ENCODE data around the gene CRISP2. TPM values are rescaled to one million over a fixed set of nuclear protein-coding genes. Genes with fewer than 3 reads are reported as not detected.

Gene CRISP2
- total RNA-seq, 4 donors from 2014 or later, result not detected

DNA sequence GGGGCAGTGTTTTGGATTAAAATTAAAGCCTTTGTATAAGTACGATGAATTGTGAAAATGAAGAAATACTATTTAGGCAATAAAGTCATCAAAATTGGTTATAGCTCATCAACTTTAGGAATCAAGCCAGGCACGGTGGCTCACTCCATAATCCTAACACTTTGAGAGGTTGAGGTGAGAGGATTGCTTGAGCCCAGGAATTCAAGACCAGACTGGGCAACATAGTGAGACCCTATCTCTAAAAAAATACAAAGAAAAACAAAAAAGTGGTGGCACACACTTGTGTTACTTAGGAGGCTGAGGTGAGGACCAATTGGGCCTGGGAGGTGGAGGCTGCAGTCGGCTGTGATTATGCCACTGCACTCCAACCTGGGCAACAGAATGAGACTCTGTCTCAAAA is 68.2 kb downstream of the CRISP2 start:
- WGBS, 2 donors (ENCODE audit: low coverage in 1 of 2), result 81 to 100% methylated on average over 3 of the region's 3 CpGs
- TF ChIP-seq POLR2AphosphoS5 (IDR thresholded peaks at IDR 0.05) (no peak), EP300 (IDR thresholded peaks at IDR 0.05) (no peak)
- no peaks in the 10 kb centered on the region for H3K9me3 ChIP-seq
- H3K36me3 ChIP-seq, result no peaks in the 10 kb centered on the region
- no peak overlapping the region for H3K27ac ChIP-seq
- no peak overlapping the region for H3K4me3 ChIP-seq
- H3K27me3 ChIP-seq, result no peaks in the 10 kb centered on the region
- H3K4me1 ChIP-seq, result no peaks in the 10 kb centered on the region
- ATAC-seq, result no peak

Other genes starting within 250 kb of the CRISP2 start
- not detected for gene GLYATL3, start 213.6 kb downstream of the CRISP2 start, total RNA-seq
- gene C6orf141, start 162.9 kb downstream of the CRISP2 start, total RNA-seq, result 1 to 10 TPM; 1.6 to 2.6 (median 2.1) TPM
- under 1 TPM in 3 of 4 donors, not detected in 1; 0.25 to 0.94 (median 0.27) TPM for gene RHAG, start 76.7 kb downstream of the CRISP2 start, total RNA-seq
- 10 to 100 TPM in 1 of 4 donors, under 1 TPM in 1, not detected in 2; 0.12 to 35.3 TPM for gene CRISP3, start 30.8 kb upstream of the CRISP2 start, total RNA-seq
- gene PGK2, start 73.7 kb upstream of the CRISP2 start, total RNA-seq, result not detected
- gene CRISP1, start 153.0 kb upstream of the CRISP2 start, total RNA-seq, result not detected

Data from gastroesophageal sphincter (tissue), 4 donors.